Trophoblast cell (in vitro differentiated cells and primary cell): ENCODE data around the gene GALP.
"Not testable (repeated sequence)": the region's sequence is repeated elsewhere in the genome, so short reads cannot be mapped to it uniquely, and the experiment has no call there.

Experiments used
- DNase-seq, 2 donors: peaks; one replicate each; pipeline ENCODE4 v3.0.0-alpha.2; 2016
- H2AFZ ChIP-seq: 2 replicates; pipeline ENCODE4 v1.6.1; 2013; ENCODE audit warnings: low read length, moderate library complexity, mild to moderate bottlenecking; ENCODE audit not compliant: insufficient read depth, poor library complexity
- H2AK5ac ChIP-seq: 2 replicates; pipeline ENCODE4 v1.6.1; 2013; ENCODE audit warnings: mild to moderate bottlenecking, low read length
- H2BK120ac ChIP-seq: 2 replicates; pipeline ENCODE4 v1.6.1; 2013; ENCODE audit warnings: low read length, mild to moderate bottlenecking, moderate library complexity; ENCODE audit not compliant: insufficient read depth, poor library complexity
- H2BK12ac ChIP-seq: 2 replicates; pipeline ENCODE4 v1.6.1; 2013; ENCODE audit warnings: mild to moderate bottlenecking, low read length, moderate library complexity
- H2BK5ac ChIP-seq: 2 replicates; pipeline ENCODE4 v1.6.1; 2013; ENCODE audit warnings: low read length, low read depth, moderate library complexity, mild to moderate bottlenecking; ENCODE audit not compliant: poor library complexity
- H3K14ac ChIP-seq: 2 replicates; pipeline ENCODE4 v1.6.1; 2013; ENCODE audit warnings: mild to moderate bottlenecking, low read length
- H3K18ac ChIP-seq: 2 replicates; pipeline ENCODE4 v1.6.1; 2013; ENCODE audit warnings: mild to moderate bottlenecking, low read length
- H3K23ac ChIP-seq: 2 replicates; pipeline ENCODE4 v1.6.1; 2013; ENCODE audit warnings: low read length
- H3K27ac ChIP-seq: 2 replicates; pipeline ENCODE4 v1.5.1; 2013; ENCODE audit warnings: low read depth, mild to moderate bottlenecking, inconsistent platforms, low read length, moderate library complexity
- H3K27me3 ChIP-seq: 2 replicates; pipeline ENCODE4 v1.6.1; 2013; ENCODE audit warnings: inconsistent platforms, mild to moderate bottlenecking, low read length, moderate library complexity; ENCODE audit not compliant: insufficient read depth
- H3K36me3 ChIP-seq, 2 experiments: 1 replicate in 1 of 2; 2 replicates in 1 of 2; pipeline ENCODE4 v1.6.1; 2013; ENCODE audit warnings: low read length in 2 of 2, mild to moderate bottlenecking in 2 of 2, moderate library complexity in 1 of 2; ENCODE audit not compliant: insufficient read depth in 2 of 2, control insufficient read depth in 1 of 2
- H3K4ac ChIP-seq: 2 replicates; pipeline ENCODE4 v1.6.1; 2013; ENCODE audit warnings: low read depth, mild to moderate bottlenecking, low read length, moderate library complexity
- H3K4me1 ChIP-seq, 2 experiments: 1 replicate in 1 of 2; 2 replicates in 1 of 2; pipeline ENCODE4 v1.6.1; 2013; ENCODE audit warnings: low read length in 2 of 2, mild to moderate bottlenecking in 2 of 2, moderate library complexity in 1 of 2; ENCODE audit not compliant: insufficient read depth in 2 of 2, control insufficient read depth in 1 of 2
- H3K4me2 ChIP-seq: 2 replicates; pipeline ENCODE4 v1.6.1; 2013; ENCODE audit warnings: inconsistent platforms, mild to moderate bottlenecking, low read length, moderate library complexity
- H3K4me3 ChIP-seq: 2 replicates; pipeline ENCODE4 v1.5.1; 2013; ENCODE audit warnings: mild to moderate bottlenecking, low read depth, low read length, inconsistent platforms
- H3K79me1 ChIP-seq: one replicate; pipeline ENCODE4 v1.6.1; 2013; ENCODE audit warnings: low read length
- H3K79me2 ChIP-seq: 2 replicates; pipeline ENCODE4 v1.6.1; 2013; ENCODE audit warnings: low read length, mild to moderate bottlenecking; ENCODE audit not compliant: control insufficient read depth, insufficient read depth, poor library complexity
- H3K9ac ChIP-seq: 2 replicates; pipeline ENCODE4 v1.6.1; 2013; ENCODE audit warnings: mild to moderate bottlenecking, low read length
- H3K9me3 ChIP-seq: 2 replicates; pipeline ENCODE4 v1.6.1; 2013; ENCODE audit warnings: low read depth, mild to moderate bottlenecking, control low read depth, inconsistent platforms, low read length; ENCODE audit not compliant: insufficient read depth
- H4K12ac ChIP-seq: 2 replicates; pipeline ENCODE4 v1.6.1; 2013; ENCODE audit warnings: low read depth, mild to moderate bottlenecking, low read length, moderate library complexity
- H4K8ac ChIP-seq: 2 replicates; pipeline ENCODE4 v1.6.1; 2013; ENCODE audit warnings: low read depth, mild to moderate bottlenecking, low read length, moderate library complexity
- H4K91ac ChIP-seq: one replicate; pipeline ENCODE4 v1.6.1; 2013; ENCODE audit warnings: low read depth, mild to moderate bottlenecking, low read length, moderate library complexity
- WGBS: extraction: QIAGEN DNeasy Blood & Tissue Kit; methylation state at CpG from one replicate; pipeline ENCODE4 v1.1.7; 2013; ENCODE audit warnings: missing lambda C conversion rate; ENCODE audit not compliant: insufficient read length, insufficient coverage; ENCODE audit errors: extremely low coverage; 5-methylcytosine and 5-hydroxymethylcytosine counted together

Gene GALP

DNA sequence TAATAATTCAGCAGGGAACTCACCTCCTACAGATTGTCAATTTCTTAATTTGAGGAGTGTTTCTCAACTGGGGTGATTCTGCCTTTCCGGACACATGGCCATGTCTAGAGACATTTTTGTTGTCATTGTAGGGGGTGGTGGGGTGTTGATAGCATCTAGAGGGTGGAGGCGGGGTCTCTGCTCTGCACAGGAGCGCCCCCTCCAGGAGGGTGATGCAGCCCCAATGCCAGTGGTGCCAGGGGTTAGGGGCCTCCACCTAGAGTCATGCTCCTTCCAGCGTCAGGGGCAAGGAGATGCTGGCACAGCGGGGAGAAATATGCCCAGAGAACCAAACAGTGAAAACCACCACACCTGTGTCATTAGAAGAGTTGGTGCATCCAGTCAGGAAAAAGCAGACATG, 31.8 kb downstream of the GALP start:
- not testable (repeated sequence) for H2BK120ac ChIP-seq, H3K79me2 ChIP-seq, H3K9me3 ChIP-seq, DNase-seq, H4K91ac ChIP-seq, H4K8ac ChIP-seq, H2AFZ ChIP-seq, H3K9ac ChIP-seq, H3K27me3 ChIP-seq, H3K14ac ChIP-seq, H3K36me3 ChIP-seq, H4K12ac ChIP-seq, H3K18ac ChIP-seq, H3K4me1 ChIP-seq, H3K27ac ChIP-seq, H3K4me3 ChIP-seq, H2BK5ac ChIP-seq, H2AK5ac ChIP-seq, H3K79me1 ChIP-seq, H3K4ac ChIP-seq, H3K23ac ChIP-seq, H2BK12ac ChIP-seq, H3K4me2 ChIP-seq
- no CpG with 5 or more reads among the region's 5 CpGs for WGBS

DNA sequence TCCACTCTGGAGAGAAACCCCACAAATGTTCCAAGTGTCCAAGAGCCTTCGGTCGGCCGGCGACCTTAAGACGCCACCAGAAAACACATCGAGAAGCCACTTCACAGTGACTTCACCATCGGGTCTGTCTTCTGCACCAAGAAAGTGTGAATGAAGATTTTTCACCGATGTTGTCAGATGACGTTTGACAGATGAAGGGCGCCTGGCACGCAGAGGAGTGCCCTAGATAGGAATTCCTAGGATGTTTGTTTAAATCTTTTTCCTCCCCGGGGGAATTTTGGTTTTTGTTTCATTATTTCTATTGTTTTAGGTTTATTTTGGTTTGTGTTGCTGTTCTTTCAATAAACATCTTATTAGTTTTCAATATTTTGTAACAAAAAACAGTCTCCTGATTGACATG, 33.3 kb downstream of the GALP start:
- H2AK5ac ChIP-seq: no peak overlapping the region
- H3K36me3 ChIP-seq: no peaks in the 10 kb centered on the region
- H4K8ac ChIP-seq: no peak overlapping the region
- H3K4me3 ChIP-seq: no peak overlapping the region
- H3K4ac ChIP-seq: no peak overlapping the region
- H3K4me1 ChIP-seq: no peaks in the 10 kb centered on the region
- H4K91ac ChIP-seq: no peak overlapping the region
- H3K79me2 ChIP-seq: no peaks in the 10 kb centered on the region
- DNase-seq: peak in 1 of 2 donors; percentile 47
- no peak overlapping the region for H3K9ac ChIP-seq
- no peak overlapping the region for H2BK120ac ChIP-seq
- H3K27me3 ChIP-seq: no peaks in the 10 kb centered on the region
- H3K4me2 ChIP-seq: no peak overlapping the region
- H3K27ac ChIP-seq: no peak overlapping the region
- no peak overlapping the region for H3K23ac ChIP-seq
- peaks cover 3% of the 10 kb centered on the region for H3K9me3 ChIP-seq
- no peak overlapping the region for H4K12ac ChIP-seq
- no peak overlapping the region for H3K18ac ChIP-seq
- no peak overlapping the region for H3K14ac ChIP-seq
- no peak overlapping the region for H2BK12ac ChIP-seq
- WGBS: no CpG with 5 or more reads among the region's 12 CpGs
- H2AFZ ChIP-seq: no peak overlapping the region
- H2BK5ac ChIP-seq: no peak overlapping the region
- H3K79me1 ChIP-seq: no peaks in the 10 kb centered on the region

DNA sequence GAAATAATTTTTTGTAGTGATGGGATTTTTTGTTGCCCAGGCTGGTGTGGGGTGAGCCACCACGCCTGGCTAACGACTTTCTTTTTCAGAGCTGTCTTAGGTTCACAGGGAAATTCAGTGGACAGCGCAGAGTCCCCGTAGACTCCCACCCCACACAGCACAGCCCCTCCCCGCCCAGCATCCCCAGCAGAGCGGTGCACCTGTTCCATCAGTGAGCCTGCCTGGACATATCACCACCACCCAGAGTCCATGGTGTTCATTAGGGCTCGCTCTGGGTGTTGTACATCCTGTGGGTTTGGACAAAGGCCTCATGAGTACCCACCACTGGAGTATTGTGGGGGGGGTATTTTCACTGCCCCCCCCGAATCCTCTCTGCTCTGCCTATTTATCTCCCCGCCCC, 34.2 kb downstream of the GALP start:
- not testable (repeated sequence) for H4K12ac ChIP-seq, H3K4ac ChIP-seq, H4K8ac ChIP-seq, H3K27ac ChIP-seq, H3K4me2 ChIP-seq, H2BK12ac ChIP-seq, H3K14ac ChIP-seq, H3K36me3 ChIP-seq, H2BK120ac ChIP-seq, H3K23ac ChIP-seq, H3K4me3 ChIP-seq, H3K18ac ChIP-seq, H2AFZ ChIP-seq, H3K79me1 ChIP-seq, H2AK5ac ChIP-seq, H4K91ac ChIP-seq, H3K27me3 ChIP-seq, H3K4me1 ChIP-seq, H3K79me2 ChIP-seq, H3K9ac ChIP-seq, DNase-seq, H3K9me3 ChIP-seq, H2BK5ac ChIP-seq
- no CpG with 5 or more reads among the region's 9 CpGs for WGBS

DNA sequence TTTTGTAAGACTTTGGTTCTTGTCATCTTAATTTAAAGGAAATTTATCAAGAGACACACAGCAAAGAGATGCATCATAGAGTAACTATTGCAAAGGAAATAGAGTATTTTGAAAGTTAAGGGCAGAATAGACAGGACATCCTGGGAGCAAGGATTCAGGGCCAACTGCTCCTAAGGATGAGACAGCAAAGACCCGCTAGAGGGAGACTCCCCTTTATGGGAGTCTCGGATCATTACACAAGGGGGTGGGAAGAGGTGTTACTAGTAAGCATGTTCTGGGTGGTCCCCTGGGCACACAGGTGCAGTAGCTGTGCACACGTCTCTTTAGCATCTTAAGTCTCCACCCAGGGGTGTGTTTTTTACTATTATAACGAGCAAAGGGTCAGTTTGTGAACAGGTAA, 35.9 kb downstream of the GALP start:
- Histone ChIP-seq H3K79me2 (no peaks in the 10 kb centered on the region), H4K91ac (no peak overlapping the region), H3K27ac (no peak overlapping the region), H3K79me1 (no peaks in the 10 kb centered on the region), H3K23ac (no peak overlapping the region), H4K12ac (no peak overlapping the region), H2AK5ac (no peak overlapping the region), H3K4me1 (no peaks in the 10 kb centered on the region), H2BK12ac (no peak overlapping the region), H3K36me3 (no peaks in the 10 kb centered on the region), H2BK5ac (no peak overlapping the region), H3K27me3 (no peaks in the 10 kb centered on the region), H3K18ac (no peak overlapping the region), H4K8ac (no peak overlapping the region), H3K9ac (no peak overlapping the region), H2AFZ (no peak overlapping the region), H3K9me3 (peaks cover 3% of the 10 kb centered on the region), H3K4ac (no peak overlapping the region), H3K4me3 (no peak overlapping the region), H3K4me2 (no peak overlapping the region), H3K14ac (no peak overlapping the region), H2BK120ac (no peak overlapping the region)
- no CpG with 5 or more reads among the region's 4 CpGs for WGBS
- no peak for DNase-seq
